Neural cell (in vitro differentiated cells): Measurements from ENCODE around the gene RAI14.

ENCODE experiments used
- EP300 ChIP-seq: fragments of 450-650 bp; conservative IDR thresholded peaks from 2 replicates; pipeline ENCODE4 v1.6.1; 2014; ENCODE audit warnings: antibody characterized with exemption, mild to moderate bottlenecking, moderate library complexity; ENCODE audit not compliant: poor library complexity, severe bottlenecking
- POLR2AphosphoS5 ChIP-seq: IDR thresholded peaks from 2 replicates; pipeline ENCODE4 v1.6.1; 2012
- REST ChIP-seq: IDR thresholded peaks from 2 replicates; pipeline ENCODE4 v1.6.1; 2012; ENCODE audit warnings: borderline replicate concordance
- TF ChIP-seq, protein P1 (sequence below): fragments of 450-650 bp; IDR thresholded peaks from 2 replicates; pipeline ENCODE4 v1.5.1; 2014; ENCODE audit warnings: antibody characterized with exemption, mild to moderate bottlenecking, moderate library complexity; ENCODE audit not compliant: poor library complexity, severe bottlenecking

DNA sequence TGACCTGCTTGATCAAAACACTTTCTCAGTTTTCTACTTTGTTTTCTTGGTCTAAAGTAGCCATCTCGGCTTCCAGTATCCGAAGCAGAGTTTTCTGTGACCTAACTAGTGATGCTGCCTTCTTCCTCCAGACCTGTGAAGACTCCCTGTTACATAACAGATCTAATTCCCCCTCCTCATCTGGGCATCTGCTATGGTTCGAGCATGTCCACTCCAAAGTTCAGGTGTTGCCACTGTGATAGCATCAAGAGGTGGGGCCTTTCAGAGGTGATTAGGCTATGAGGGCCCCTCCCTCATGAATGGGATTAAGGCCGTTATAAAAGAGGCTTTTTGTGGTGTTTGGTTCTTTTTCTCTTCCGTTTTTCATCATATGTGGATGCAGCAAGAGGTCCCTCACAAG lies 203.1 kb downstream of the RAI14 start:
- TF ChIP-seq REST (no peak), POLR2AphosphoS5 (no peak), EP300 (no peak)
- TF ChIP-seq, protein P1, sequence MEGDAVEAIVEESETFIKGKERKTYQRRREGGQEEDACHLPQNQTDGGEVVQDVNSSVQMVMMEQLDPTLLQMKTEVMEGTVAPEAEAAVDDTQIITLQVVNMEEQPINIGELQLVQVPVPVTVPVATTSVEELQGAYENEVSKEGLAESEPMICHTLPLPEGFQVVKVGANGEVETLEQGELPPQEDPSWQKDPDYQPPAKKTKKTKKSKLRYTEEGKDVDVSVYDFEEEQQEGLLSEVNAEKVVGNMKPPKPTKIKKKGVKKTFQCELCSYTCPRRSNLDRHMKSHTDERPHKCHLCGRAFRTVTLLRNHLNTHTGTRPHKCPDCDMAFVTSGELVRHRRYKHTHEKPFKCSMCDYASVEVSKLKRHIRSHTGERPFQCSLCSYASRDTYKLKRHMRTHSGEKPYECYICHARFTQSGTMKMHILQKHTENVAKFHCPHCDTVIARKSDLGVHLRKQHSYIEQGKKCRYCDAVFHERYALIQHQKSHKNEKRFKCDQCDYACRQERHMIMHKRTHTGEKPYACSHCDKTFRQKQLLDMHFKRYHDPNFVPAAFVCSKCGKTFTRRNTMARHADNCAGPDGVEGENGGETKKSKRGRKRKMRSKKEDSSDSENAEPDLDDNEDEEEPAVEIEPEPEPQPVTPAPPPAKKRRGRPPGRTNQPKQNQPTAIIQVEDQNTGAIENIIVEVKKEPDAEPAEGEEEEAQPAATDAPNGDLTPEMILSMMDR: no peak
